GM19193 (cell line): ENCODE results near the gene BATF.

Experiments
- POLR2A ChIP-seq: IDR thresholded peaks from 4 replicates; pipeline ENCODE4 v1.6.1; 2011; ENCODE audit not compliant: insufficient read depth, insufficient read length; ENCODE audit errors: extremely low read depth

The BATF gene

GRCh38 chr14:75579338-75579864 is 57.1 kb downstream of the BATF start:
- TF ChIP-seq POLR2A: no peak

- TF ChIP-seq POLR2A: no peak
Observed at GRCh38 chr14:75579882-75580281, 57.6 kb downstream of the BATF start.

- no peak for TF ChIP-seq POLR2A
Observed at GRCh38 chr14:75587388-75587787, 65.1 kb downstream of the BATF start.

GRCh38 chr14:75589931-75590330 is 67.7 kb downstream of the BATF start:
- TF ChIP-seq POLR2A: no peak

GRCh38 chr14:75591331-75591946 is 69.2 kb downstream of the BATF start:
- no peak for TF ChIP-seq POLR2A

GRCh38 chr14:75591987-75592575 is 69.8 kb downstream of the BATF start:
- TF ChIP-seq POLR2A: no peak

DNA sequence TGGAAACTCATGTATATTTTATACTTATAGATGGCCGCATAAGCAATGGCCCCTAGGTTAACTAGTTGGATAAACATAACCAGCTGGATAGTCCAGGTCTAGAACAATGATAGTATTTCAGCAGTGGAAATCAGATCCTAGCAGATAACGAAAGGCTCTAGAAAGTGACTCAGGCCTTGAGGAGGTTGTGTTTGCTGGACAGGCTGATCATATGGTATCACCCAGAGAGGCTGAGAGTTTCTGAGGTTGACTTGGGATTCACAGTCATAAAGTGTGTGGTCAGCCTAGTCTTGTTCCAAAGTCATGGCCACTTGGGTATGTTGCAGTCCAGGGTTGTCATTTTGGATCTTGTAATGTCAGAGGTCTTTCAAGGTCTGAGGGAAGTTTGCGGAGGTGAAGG is 73.0 kb downstream of the BATF start:
- no peak for TF ChIP-seq POLR2A
